Measurements from ENCODE around the gene CNTNAP5. TPM values are rescaled to one million over a fixed set of nuclear protein-coding genes. Genes with fewer than 3 reads are reported as not detected.

Gene CNTNAP5
- not detected for total RNA-seq
- long read RNA-seq, donor 1, result 0 reads
- long read RNA-seq, donor 2, result 0 reads

DNA sequence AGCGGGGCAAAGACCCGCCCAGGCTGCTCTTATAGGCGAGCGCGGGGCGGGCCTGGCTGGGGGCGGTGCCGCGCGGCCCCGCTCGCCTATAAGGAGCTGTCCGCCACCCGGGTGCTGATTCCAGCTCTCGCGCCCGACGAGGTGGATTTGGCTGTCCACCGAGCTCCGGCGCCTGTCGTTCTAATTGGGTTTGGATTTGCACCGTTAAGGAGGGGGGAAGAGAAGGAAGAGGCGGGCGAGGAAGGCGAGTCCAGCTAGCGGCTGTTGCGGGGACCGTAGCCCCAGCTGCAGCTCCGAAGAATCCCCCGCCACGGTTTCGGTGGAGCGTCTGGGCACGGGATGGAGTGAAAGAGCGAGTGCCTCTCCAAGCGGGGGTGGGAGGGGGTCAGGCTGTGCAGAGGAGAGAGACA, at the start of gene CNTNAP5:
TSS of gene CNTNAP5 (plus strand) at position 117 of the 410 bp plus-strand sequence. CDS start 364 bp downstream, outside the sequence.
- DNase-seq (ENCODE audit: low spot score), result no peak
- intact Hi-C loops (cut with DNase I), result no loop called here

- intact Hi-C loops (cut with DNase I), result no loop called here
- DNase-seq (ENCODE audit: low spot score), result no peak
Observed at GRCh38 chr2:123976054-123976648, 48.9 kb upstream of the CNTNAP5 start.

DNA sequence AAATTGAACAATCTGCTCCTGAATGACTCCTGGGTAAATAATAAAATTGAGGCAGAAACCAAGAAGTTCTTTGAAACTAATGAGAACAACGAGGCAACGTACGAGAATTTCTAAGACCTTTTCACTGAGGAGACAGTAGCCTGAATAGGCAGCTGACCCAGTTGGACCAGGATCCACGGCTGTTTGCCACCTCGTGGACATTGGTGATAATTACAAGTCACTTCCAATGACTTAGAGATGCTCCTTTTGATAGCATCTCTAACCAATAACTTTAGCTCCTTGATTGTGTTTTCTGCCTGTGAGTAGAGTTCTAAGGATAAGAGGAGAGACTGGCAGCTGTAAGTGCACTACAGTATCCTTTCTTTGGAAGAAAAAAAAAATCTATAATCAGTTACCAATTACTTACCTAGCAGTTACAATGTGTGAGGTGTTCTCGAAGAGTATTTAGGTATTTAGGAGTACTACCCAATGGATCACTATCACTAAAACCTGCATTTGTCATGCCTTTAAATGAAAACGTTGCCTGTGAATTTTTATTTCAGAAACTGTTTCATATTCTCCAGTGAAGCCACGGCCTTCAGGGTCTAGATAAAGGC, 31.3 kb upstream of the CNTNAP5 start:
- intact Hi-C loops (cut with DNase I), result no loop called here
- no peak for DNase-seq (ENCODE audit: low spot score)

- intact Hi-C loops (cut with DNase I), result no loop called here
- no peak for DNase-seq (ENCODE audit: low spot score)
Observed at GRCh38 chr2:123999681-124000080, 25.4 kb upstream of the CNTNAP5 start.

GRCh38 chr2:124001696-124002430, 23.2 kb upstream of the CNTNAP5 start:
- intact Hi-C loops (cut with DNase I), result no loop called here
- DNase-seq (ENCODE audit: low spot score), result no peak

DNA sequence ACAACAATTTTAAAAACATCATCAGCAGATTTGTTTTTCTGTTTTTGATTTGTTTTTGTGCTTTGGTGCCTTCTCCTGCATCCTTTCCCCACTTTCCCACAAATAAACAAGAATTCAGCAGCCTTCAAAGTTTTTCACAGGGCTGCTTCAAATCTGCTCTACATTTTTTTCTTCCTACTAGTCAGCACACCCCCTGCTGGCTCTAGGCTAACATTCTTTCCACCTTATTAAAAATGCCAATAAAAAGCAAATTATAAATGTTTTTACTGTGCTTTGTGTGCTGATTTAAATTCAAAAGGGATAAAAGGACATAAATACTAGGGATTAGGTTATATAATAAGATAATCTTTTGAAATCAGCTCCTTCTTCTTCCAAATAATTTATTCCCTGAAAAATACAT, 6.2 kb upstream of the CNTNAP5 start:
- intact Hi-C loops (cut with DNase I), result no loop called here
- DNase-seq (ENCODE audit: low spot score), result no peak

DNA sequence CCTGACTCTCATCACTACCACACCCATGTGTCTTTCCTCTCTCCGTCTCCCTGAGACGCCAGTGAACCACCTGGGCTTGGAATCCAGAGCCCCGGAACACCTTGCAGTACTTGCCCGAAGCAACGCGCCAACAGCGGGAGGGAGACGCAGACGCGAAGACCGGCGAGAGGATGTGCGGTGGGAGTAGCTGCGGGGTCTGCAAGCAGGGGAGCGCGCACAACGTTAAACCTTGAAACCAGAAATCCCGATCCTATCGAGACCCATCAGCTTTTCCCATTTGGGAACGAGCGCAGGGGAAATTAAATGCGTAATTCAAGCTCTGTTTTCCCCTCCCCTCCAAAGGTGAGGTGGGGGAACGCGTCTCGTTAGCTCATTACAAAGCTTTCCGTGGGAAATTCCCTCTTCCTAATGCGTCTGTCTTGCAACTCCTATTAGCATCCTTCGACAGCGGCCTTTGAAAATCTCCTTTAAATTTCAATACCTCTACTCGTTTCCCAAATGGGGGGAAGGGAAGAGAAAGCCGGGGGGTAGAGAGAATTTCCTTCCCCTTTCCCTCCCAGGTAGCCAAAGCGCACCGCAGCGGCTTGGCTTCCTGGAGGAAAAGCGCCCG, 421 bp upstream of the CNTNAP5 start:
- intact Hi-C loops (cut with DNase I), result no loop called here
- no peak for DNase-seq (ENCODE audit: low spot score)

GRCh38 chr2:124025891-124026434, 876 bp downstream of the CNTNAP5 start:
- intact Hi-C loops (cut with DNase I), result no loop called here
- no peak for DNase-seq (ENCODE audit: low spot score)

DNA sequence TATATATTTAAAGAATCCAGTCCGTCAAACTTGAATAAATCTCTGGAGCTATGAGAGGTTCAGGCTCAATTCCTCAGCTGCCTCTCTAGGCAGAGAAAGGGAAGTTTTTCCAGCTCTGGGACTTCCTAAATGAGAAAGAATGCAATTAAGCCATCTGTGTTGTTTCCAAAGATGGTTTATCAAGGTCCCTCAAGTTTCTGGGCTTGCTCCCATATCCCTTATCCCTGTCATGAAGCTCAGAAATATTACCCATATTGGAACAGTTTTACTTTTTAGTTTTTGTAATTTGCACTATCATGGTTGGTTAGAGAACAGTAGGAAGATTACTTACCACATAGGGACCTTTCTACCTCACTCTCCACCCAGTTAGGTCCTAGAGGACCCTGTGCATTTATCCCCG, 1.4 kb downstream of the CNTNAP5 start:
- intact Hi-C loops (cut with DNase I), result no loop called here

GRCh38 chr2:124027182-124027581, 2.1 kb downstream of the CNTNAP5 start:
- no peak for DNase-seq (ENCODE audit: low spot score)
- intact Hi-C loops (cut with DNase I), result no loop called here

More for the DNA sequence above, 1.4 kb downstream of the CNTNAP5 start:
- DNase-seq (ENCODE audit: low spot score), result no peak

DNA sequence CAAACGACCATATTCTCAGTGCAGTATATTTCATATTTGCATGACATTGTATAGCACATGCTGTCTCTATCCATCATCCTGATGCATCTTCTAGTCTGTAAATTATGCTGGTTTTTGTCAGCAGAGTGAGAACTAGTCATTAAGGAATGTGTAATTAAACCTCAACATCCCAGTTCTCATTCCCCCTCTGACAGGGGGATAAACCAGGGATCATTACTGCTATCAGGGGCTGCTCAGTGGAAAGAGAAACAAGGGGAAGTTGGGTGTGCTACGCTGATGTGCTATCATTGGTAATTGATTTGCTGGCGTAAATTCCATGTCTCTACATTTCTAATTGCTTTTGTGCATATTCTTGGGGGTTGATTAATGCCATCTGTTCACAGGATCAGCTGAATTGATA, 7.7 kb downstream of the CNTNAP5 start:
- intact Hi-C loops (cut with DNase I), result no loop called here
- DNase-seq (ENCODE audit: low spot score), result no peak

DNA sequence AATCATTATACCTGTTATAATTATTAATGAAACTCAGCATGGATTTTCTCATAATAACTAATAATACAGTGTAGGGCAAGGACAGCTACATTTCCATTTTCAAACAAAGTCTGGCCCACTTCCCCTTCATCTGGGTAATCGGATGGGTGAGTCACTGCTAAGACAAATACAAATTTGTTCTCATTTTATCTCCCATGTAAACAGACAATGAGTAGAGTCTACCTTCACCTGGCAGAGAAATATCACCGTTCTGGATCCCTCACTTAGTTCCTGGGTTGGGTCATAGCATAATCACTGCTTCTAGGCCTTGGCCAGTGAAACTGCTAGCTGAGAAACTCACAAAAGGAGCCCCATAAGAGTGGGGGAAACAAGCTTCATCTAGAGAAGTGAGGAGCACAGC, 9.2 kb downstream of the CNTNAP5 start:
- DNase-seq (ENCODE audit: low spot score), result no peak
- intact Hi-C loops (cut with DNase I), result no loop called here

DNA sequence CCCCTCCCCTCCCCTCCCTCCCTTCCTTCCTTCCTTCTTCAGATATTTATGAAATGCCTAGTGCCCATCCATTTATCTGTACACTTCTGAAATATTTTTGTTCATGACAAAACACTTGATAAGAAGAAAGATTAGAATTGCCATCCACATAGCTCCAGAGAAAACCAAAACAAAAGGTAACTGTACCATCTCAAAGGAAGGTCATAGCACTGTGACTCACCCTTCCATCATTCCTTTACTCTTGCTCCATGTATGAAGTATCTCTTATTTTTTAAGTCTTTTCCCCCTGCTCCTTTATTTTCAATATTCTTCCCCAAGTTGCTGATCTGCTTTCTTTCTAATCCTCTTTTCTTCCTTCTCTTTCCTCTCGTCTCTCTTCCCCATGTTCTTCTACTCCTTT, 9.9 kb downstream of the CNTNAP5 start:
- no peak for DNase-seq (ENCODE audit: low spot score)
- intact Hi-C loops (cut with DNase I), result no loop called here

DNA sequence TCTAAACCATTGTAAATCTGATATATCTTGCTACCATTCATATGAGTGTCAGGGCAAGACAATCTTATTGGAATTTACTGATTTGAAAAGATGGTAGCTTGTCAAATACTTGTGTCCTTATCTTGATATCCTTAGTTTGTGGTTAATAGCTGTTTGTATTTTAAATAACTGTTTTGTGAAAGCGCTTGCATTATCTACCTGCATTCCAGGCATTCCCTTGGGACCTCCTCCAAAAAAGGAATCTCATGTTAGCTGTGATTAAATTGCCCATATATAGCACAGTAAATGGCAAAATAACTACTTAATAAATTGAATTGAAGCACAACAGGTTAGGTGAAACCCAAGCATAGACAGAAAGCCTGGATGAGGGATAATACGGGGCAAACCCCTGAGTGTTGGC, 13.9 kb downstream of the CNTNAP5 start:
- intact Hi-C loops (cut with DNase I), result no loop called here

GRCh38 chr2:124039762-124040291, 14.7 kb downstream of the CNTNAP5 start:
- intact Hi-C loops (cut with DNase I), result no loop called here
- DNase-seq (ENCODE audit: low spot score), result no peak

More for the DNA sequence above, 13.9 kb downstream of the CNTNAP5 start:
- no peak for DNase-seq (ENCODE audit: low spot score)

DNA sequence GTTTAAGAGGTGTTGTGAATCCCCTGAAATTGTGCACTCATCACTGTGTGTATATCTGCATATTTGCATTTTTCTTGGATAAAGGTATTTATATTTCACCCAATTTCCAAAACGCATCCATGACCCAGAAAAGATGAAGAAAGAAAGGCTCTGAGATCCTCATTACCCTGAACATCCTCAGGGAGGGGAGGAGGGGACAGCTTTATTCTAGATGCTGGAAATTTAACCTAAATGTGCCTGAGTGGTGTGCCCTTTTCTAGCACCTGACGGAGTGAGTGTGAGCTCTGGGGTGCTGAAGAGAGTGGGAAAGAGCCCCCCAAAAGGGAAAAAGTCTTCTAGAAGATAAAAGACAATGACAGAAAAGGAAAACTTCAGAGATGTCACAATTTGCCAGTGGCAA, 20.8 kb downstream of the CNTNAP5 start:
- no peak for DNase-seq (ENCODE audit: low spot score)
- intact Hi-C loops (cut with DNase I), result no loop called here

- no peak for DNase-seq (ENCODE audit: low spot score)
- intact Hi-C loops (cut with DNase I), result no loop called here
Observed at GRCh38 chr2:124046332-124046731, 21.2 kb downstream of the CNTNAP5 start.

GRCh38 chr2:124048102-124048501, 23.0 kb downstream of the CNTNAP5 start:
- intact Hi-C loops (cut with DNase I), result no loop called here
- no peak for DNase-seq (ENCODE audit: low spot score)

DNA sequence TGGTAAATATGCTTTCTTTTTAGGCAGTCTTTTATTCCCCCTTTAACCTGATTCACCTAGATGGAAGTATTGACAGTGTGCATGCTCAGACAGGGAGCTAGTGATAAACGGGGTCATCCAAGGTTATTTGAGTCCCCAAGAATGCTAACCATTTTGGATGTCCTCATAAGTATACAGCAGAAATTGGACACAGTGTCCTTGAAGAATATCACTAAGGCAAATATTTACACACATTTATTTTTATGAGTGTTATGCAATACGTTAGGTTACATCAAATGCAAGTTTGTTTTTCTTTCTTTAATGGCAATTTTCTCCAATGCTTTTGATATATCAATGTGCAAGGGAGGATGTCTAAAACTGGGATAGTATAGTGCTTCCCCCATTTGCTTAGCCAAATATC, 23.6 kb downstream of the CNTNAP5 start:
- intact Hi-C loops (cut with DNase I), result no loop called here
- DNase-seq (ENCODE audit: low spot score), result no peak

DNA sequence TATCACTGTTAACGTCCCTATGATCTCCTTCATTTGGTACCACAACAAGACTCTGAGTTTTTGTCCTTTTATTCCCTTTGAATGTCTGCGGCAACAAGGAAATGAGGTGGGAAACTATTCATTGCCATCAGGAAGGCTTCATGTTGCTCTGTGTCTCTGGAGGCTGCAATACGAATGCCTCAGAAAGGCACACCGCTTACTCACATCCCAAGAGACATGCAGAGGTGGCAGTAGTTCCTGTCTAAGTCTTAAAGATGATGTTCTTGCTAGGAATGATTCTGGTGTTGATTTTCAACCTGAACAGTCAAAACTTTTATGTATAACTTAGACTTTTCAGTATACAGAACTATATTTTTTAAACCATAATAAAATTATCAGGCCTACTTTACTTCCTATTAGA, 24.0 kb downstream of the CNTNAP5 start:
- no peak for DNase-seq (ENCODE audit: low spot score)
- intact Hi-C loops (cut with DNase I), result no loop called here
